Spleen (tissue), 11 donors: ENCODE measurements around the gene ITGAE. TPM values are rescaled to one million over a fixed set of nuclear protein-coding genes. Genes with fewer than 3 reads are reported as not detected.

ENCODE experiments used
- DNase-seq: peaks from one replicate; pipeline ENCODE4 v3.0.0-alpha.2; 2020
- H3K27ac ChIP-seq, 8 donors: fragments of 200-600 bp; sonication (generic) in 7 of 8; 1 replicate in 4 of 8; 2 replicates in 4 of 8; pipeline versions ENCODE4 v1.5.0 to v1.8.0; 2016 to 2021; ENCODE audit warnings: inconsistent platforms in 4 of 8, mild to moderate bottlenecking in 4 of 8, moderate library complexity in 1 of 8
- H3K27me3 ChIP-seq, 7 donors: fragments of 200-600 bp; sonication (generic) in 6 of 7; replicated peaks in 1 of 7; 1 replicate in 4 of 7; 2 replicates in 3 of 7; pipeline versions ENCODE4 v1.5.0 to v1.8.0; 2016 to 2021; ENCODE audit warnings: inconsistent platforms in 3 of 7, mild to moderate bottlenecking in 1 of 7
- H3K36me3 ChIP-seq, 6 donors: fragments of 200-600 bp; sonication (generic) in 5 of 6; 1 replicate in 4 of 6; 2 replicates in 2 of 6; pipeline versions ENCODE4 v1.5.0 to v1.8.0; 2016 to 2021; ENCODE audit warnings: inconsistent platforms in 2 of 6
- H3K4me1 ChIP-seq, 6 donors: fragments of 200-600 bp; sonication (generic) in 5 of 6; 1 replicate in 3 of 6; 2 replicates in 3 of 6; pipeline versions ENCODE4 v1.5.0 to v1.8.0; 2016 to 2021; ENCODE audit warnings: inconsistent platforms in 3 of 6
- H3K4me3 ChIP-seq, 8 donors: fragments of 200-600 bp; sonication (generic) in 7 of 8; 1 replicate in 4 of 8; 2 replicates in 4 of 8; pipeline versions ENCODE4 v1.5.0 to v1.8.0; 2016 to 2021; ENCODE audit warnings: inconsistent platforms in 4 of 8, mild to moderate bottlenecking in 4 of 8, moderate library complexity in 2 of 8
- H3K9me3 ChIP-seq, 8 donors: fragments of 200-600 bp; sonication (generic) in 7 of 8; 1 replicate in 4 of 8; 2 replicates in 4 of 8; pipeline versions ENCODE4 v1.5.0 to v1.8.0; 2016 to 2021; ENCODE audit warnings: inconsistent platforms in 4 of 8
- CTCF ChIP-seq, 11 experiments: fragments of 200-600 bp in 7 of 11; fragments of 450-650 bp in 4 of 11; sonication (generic) in 4 of 11; IDR thresholded peaks in 8 of 11; conservative IDR thresholded peaks in 3 of 11; 1 replicate in 7 of 11; 2 replicates in 4 of 11; pipeline versions ENCODE4 v1.4.0 to v1.8.0; 2016 to 2021; ENCODE audit warnings: antibody characterized with exemption in 11 of 11, inconsistent platforms in 4 of 11, mild to moderate bottlenecking in 1 of 11
- POLR2A ChIP-seq, 3 donors: fragments of 450-650 bp; IDR thresholded peaks; one replicate each; pipeline ENCODE4 v1.5.1; 2017; ENCODE audit warnings: antibody characterized with exemption in 3 of 3, mild to moderate bottlenecking in 1 of 3
- POLR2AphosphoS5 ChIP-seq, 3 donors: sonication (generic); formaldehyde crosslinking; IDR thresholded peaks; one replicate each; pipeline ENCODE4 v1.5.1; 2017; ENCODE audit warnings: antibody characterized with exemption in 3 of 3
- WGBS, 5 donors: extraction: QIAGEN DNeasy Blood & Tissue Kit in 3 of 5; methylation state at CpG; one replicate each; pipeline versions ENCODE4 v1.1.5 to v1.1.7; 2013 to 2018; 5-methylcytosine and 5-hydroxymethylcytosine counted together
- intact Hi-C: fragments of 100-400 bp; cut with DNase I; formaldehyde crosslinking; loops from one replicate; pipeline ENCODE4 v1.15.0; 2023; ENCODE audit warnings: low total_unique reads
- polyA plus RNA-seq, 3 donors: library from polyadenylated mRNA; stranded (reverse); fragments of 200-250 nt; gene quantifications; one replicate each; pipeline ENCODE4 v1.2.1, GENCODE V29; 2013
- total RNA-seq, 7 donors: library from RNA; depleted of rRNA in 3 of 7; stranded (reverse); fragments of >200 nt in 3 of 7; fragmentation: NEBNext Ultra II Directional in 4 of 7; extraction: Animal tissue kit (Norgen Biotek cat#: 25700) in 4 of 7; gene quantifications; one replicate each; pipeline versions ENCODE4 v1.1.0 to v1.2.1, GENCODE V29; 2016 to 2021
- donor health status: healthy with polysubstance abuse.
- donor health status: DM: no; HTN: no; CAD: no; lungs with moderate emphysema.
- donor health status: DM: no; HTN: no; CAD: no.
- donor health status: Bipolar disorder and iron deficiency.
- donor health status: healthy.
- donor health status: DM: no; HTN: no; CAD: no.
- donor health status: DM: yes; HTN: yes; CAD: no.

Gene ITGAE
- total and polyA plus RNA-seq, 10 donors: 20.3 to 91.1 (median 28.2) TPM

- intact Hi-C loops: no loop called here
- DNase-seq: no peak
- H3K36me3 ChIP-seq: peaks cover 0 to 32% (median 2%) of the 10 kb centered on the region in 6 donors
- peaks cover 32 to 79% (median 65%) of the 10 kb centered on the region in 6 donors for H3K4me1 ChIP-seq
- H3K4me3 ChIP-seq: peak overlapping the region; percentile 76 to 99 (median 94)
- 20 to 38% (median 27%) methylated on average over 14 to 27 of the region's 27 CpGs for WGBS, 5 donors
- no peaks in the 10 kb centered on the region for H3K9me3 ChIP-seq
- peak overlapping the region in 4 of 8 donors; percentile 88 to 95 (median 94) for H3K27ac ChIP-seq
- TF ChIP-seq POLR2AphosphoS5 (IDR thresholded peaks at IDR 0.05) (no peak), CTCF (IDR thresholded peaks at IDR 0.05 in 8 of 11, conservative IDR thresholded peaks at IDR 0.05 in 3 of 11) (no peak), POLR2A (IDR thresholded peaks at IDR 0.05) (no peak)
- H3K27me3 ChIP-seq: no peaks in the 10 kb centered on the region
These were observed 76.5 kb downstream of the ITGAE start for GRCh38 chr17:3724378-3725077.

GRCh38 chr17:3723556-3724377 lies 77.2 kb downstream of the ITGAE start, which contains the start of gene HASPIN:
TSS of gene HASPIN (plus strand) at chr17:3723903. CDS start at chr17:3723936, 33 bp downstream.
- Histone ChIP-seq H3K4me1 (peaks cover 35 to 86% (median 72%) of the 10 kb centered on the region in 6 donors), H3K27ac (peak within 1 kb of the TSS; percentile 81 to 95 (median 90)), H3K4me3 (peak within 1 kb of the TSS; percentile 76 to 99 (median 94)), H3K27me3 (no peaks in the 10 kb centered on the region), H3K36me3 (peaks cover 0 to 40% (median 9%) of the 10 kb centered on the region in 6 donors), H3K9me3 (no peaks in the 10 kb centered on the region)
- peak; percentile 97 for DNase-seq
- TF ChIP-seq POLR2AphosphoS5 (IDR thresholded peaks at IDR 0.05): peak; percentile 95 to 96 (median 96)
- TF ChIP-seq CTCF (IDR thresholded peaks at IDR 0.05 in 8 of 11, conservative IDR thresholded peaks at IDR 0.05 in 3 of 11): peak in 8 of 11 experiments; percentile 8 to 59 (median 50)
- peak in 2 of 3 donors; percentile 13 to 40 for TF ChIP-seq POLR2A (IDR thresholded peaks at IDR 0.05)
- WGBS, 5 donors: 0 to 1% (median 0%) methylated on average over 64 to 98 of the region's 98 CpGs
- intact Hi-C loops: no loop called here

DNA sequence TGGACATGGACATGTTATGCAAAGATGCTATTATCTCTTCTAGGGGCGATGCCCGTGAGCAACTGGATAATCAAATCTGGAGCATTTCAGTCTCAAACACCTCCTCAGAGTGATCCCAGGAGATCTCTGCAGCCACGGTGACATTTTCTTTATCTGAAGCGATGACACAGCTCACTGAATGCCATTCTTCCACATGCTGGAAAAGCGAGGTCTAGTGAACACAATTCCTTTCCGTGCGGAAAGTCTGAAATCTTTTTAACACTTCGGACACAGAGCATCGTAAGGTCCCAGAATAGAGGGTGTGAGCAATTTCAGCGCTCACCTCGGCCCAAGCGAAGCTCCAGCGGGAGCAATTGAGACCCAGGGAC lies 77.8 kb downstream of the ITGAE start:
- Histone ChIP-seq H3K27ac (peak overlapping the region; percentile 81 to 95 (median 90)), H3K9me3 (no peaks in the 10 kb centered on the region), H3K27me3 (no peaks in the 10 kb centered on the region), H3K4me3 (peak overlapping the region; percentile 76 to 99 (median 94)), H3K4me1 (peaks cover 35 to 92% (median 77%) of the 10 kb centered on the region in 6 donors), H3K36me3 (peaks cover 0 to 45% (median 14%) of the 10 kb centered on the region in 6 donors)
- DNase-seq: no peak
- TF ChIP-seq POLR2AphosphoS5 (IDR thresholded peaks at IDR 0.05): no peak
- TF ChIP-seq POLR2A (IDR thresholded peaks at IDR 0.05): no peak
- TF ChIP-seq CTCF (IDR thresholded peaks at IDR 0.05 in 8 of 11, conservative IDR thresholded peaks at IDR 0.05 in 3 of 11): no peak
- 3 to 8% (median 4%) methylated on average over 11 to 13 of the region's 13 CpGs for whole genome bisulfite sequencing, 5 donors
- intact Hi-C loops: no loop called here
